WI38 (cell line): ENCODE measurements around the gene FOXQ1.

Source experiments
- H3K4me3 ChIP-seq: 2 replicates; pipeline ENCODE4 v1.5.1; 2011; ENCODE audit warnings: low read depth, mild to moderate bottlenecking, control low read depth, low read length
- CTCF ChIP-seq: IDR thresholded peaks from 2 replicates; pipeline ENCODE4 v1.5.1; 2012; ENCODE audit warnings: low read depth, mild to moderate bottlenecking, control low read depth, low read length

Gene FOXQ1

GRCh38 chr6:1309366-1309765 is 2.5 kb upstream of the FOXQ1 start:
- no peak overlapping the region for H3K4me3 ChIP-seq
- no peak for TF ChIP-seq CTCF

- peak overlapping the region; percentile 66; the same call in 1 of the 2 replicates for H3K4me3 ChIP-seq
- TF ChIP-seq CTCF = no peak
These were observed 1.1 kb upstream of the FOXQ1 start for GRCh38 chr6:1310628-1311399.

GRCh38 chr6:1312203-1312472 is 240 bp downstream of the FOXQ1 start:
- no peak for TF ChIP-seq CTCF
- H3K4me3 ChIP-seq = peak overlapping the region; percentile 66

- peak overlapping the region; percentile 66 for H3K4me3 ChIP-seq
These were observed 822 bp downstream of the FOXQ1 start for GRCh38 chr6:1312473-1313367.

GRCh38 chr6:1313384-1313766 is 1.5 kb downstream of the FOXQ1 start:
- H3K4me3 ChIP-seq = peak overlapping the region; percentile 66
- TF ChIP-seq CTCF = no peak

More at GRCh38 chr6:1312473-1313367, 822 bp downstream of the FOXQ1 start:
- TF ChIP-seq CTCF = no peak

GRCh38 chr6:1313767-1314503 is 2.0 kb downstream of the FOXQ1 start:
- TF ChIP-seq CTCF = peak; percentile 24; the same call in 1 of the 2 replicates
- peak overlapping the region; percentile 48 for H3K4me3 ChIP-seq
